ENCODE measurements around the gene GOSR2.

Gene GOSR2

DNA sequence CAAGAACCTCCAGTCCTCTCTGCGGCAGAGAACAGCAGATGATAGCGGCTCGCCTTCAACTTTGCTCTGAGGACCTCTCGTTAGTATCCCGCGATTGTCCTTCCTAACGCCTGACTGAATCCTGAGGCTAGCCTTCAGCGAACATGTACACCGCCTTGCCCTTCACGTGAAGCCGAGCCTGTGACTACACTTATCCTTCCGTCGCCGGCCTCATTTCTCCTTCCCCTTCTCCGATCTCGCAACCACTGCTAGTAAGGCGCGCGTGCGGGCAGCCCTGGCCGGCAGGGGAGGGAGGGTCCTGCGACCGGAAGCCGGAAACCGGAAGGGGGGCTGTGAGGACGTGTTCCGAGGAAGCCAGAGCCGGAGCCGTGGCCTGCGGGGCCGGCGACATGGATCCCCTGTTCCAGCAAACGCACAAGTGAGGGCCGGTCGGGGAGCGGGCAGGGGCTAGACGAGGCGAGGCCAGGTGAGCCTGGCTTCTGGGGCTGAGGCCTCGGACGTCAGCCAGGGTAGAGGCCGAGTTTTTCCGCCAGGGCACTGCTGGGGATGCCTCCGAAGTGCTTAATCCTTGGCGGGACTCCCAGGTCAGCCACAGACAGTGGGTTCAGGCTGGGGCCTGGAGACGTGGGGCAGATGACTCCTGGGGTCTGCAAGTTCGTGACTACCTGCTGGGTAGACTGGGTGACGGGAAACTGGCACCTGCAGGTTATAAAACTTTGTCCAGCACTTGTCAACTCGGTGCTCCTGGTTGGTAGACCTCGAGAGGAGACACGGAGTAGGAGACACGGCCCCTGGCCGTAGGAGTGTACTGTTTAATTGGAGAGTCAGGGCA, at the start of gene GOSR2:
GOSR2 (plus strand) TSS at position 357 of the 832 bp plus-strand sequence; CDS start at position 390, 33 bp downstream.
- DNase-seq (ENCODE audit: low read depth) = peak; percentile 95

DNA sequence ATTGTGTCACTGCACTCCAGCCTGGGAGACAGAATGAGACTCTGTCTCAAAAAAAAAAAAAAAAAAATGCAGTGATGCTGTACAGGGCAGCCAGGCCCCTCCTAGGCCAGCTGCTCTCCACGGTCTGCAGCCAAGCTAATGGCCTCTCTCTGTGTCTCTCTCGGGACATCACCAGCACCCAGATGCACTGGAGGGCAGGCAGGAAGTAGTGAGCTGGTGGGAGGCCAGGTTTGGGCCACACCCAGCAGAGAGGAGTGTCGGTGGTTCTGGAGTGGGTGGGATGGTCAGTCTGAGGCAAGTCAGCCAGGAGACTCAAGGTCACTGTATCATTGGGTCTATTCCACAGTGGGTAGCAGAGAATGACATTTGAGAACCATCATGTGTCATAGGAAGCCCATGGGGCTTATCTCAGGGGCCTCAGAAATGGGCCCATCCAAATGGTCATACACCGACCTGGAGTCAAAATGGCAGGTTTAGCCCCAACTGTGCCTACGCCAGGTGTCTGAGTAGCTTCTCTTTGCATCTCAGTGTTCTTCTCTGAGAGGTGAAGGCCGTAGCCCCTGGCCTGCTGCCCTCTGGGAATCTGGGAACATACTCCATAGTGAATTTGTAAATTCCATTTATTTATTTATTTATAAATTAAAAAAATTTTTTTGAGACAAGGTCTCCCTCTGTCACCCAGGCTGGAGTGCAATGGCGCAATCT, 48.9 kb upstream of the GOSR2 start:
- no peak for DNase-seq (ENCODE audit: low read depth)

DNA sequence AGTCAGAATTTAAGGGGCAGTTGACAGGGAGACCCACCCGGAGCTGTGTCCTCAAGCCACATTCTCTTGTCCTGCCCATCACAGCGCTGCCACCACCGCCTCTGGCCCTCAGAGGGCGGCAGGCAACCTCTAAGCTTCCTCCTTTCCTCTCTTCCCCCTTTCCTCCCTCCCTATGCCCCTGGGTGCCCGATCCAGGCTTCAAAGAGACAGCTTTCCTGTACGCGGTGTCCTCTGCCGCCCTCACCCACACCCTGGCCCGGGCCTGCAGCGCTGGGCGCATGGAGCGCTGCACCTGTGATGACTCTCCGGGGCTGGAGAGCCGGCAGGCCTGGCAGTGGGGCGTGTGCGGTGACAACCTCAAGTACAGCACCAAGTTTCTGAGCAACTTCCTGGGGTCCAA, 48.1 kb upstream of the GOSR2 start:
- no peak for DNase-seq (ENCODE audit: low read depth)

DNA sequence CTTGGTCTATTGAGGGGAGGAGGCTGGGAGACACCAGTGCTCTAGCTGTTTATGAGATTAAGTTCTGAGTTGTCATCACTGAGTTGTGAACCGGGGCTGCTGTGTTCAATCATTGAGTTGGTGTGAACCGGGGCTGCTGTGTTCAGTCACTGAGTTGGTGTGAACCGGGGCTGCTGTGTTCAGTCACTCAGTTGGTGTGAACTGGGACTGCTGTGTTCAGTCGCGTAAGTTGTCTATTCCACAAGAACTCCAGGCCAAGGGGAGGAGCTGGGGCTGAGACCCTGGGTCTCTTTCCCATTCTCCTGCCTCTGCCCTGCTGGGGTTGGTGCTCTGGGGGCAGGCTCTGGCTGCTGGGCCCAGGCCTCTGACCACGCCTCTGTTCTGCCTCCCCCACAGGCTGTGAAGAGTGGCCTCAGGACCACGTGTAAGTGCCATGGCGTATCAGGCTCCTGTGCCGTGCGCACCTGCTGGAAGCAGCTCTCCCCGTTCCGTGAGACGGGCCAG, 47.1 kb upstream of the GOSR2 start:
- no peak for DNase-seq (ENCODE audit: low read depth)

DNA sequence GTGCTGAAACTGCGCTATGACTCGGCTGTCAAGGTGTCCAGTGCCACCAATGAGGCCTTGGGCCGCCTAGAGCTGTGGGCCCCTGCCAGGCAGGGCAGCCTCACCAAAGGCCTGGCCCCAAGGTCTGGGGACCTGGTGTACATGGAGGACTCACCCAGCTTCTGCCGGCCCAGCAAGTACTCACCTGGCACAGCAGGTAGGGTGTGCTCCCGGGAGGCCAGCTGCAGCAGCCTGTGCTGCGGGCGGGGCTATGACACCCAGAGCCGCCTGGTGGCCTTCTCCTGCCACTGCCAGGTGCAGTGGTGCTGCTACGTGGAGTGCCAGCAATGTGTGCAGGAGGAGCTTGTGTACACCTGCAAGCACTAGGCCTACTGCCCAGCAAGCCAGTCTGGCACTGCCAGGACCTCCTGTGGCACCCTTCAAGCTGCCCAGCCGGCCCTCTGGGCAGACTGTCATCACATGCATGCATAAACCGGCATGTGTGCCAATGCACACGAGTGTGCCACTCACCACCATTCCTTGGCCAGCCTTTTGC, 46.5 kb upstream of the GOSR2 start:
- peak; percentile 37 for DNase-seq (ENCODE audit: low read depth)

DNA sequence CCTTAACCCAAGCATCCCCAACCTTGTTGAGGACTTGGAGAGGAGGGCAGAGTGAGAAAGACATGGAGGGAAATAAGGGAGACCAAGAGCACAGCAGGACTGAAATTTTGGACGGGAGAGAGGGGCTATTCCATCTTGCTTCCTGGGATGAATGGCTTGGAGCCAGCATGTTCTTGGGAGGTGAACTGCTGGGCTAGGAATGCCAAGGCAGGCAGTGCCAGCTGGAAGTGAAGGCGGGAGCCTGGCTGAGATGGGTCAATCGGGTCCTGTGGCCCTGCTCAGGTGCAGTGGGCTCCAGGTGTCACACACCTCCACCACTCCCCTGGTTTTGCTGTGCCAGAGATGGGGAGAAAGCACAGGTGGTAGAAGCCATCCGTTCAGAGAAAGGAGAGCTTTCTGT, 46.0 kb upstream of the GOSR2 start:
- DNase-seq (ENCODE audit: low read depth) = no peak

DNA sequence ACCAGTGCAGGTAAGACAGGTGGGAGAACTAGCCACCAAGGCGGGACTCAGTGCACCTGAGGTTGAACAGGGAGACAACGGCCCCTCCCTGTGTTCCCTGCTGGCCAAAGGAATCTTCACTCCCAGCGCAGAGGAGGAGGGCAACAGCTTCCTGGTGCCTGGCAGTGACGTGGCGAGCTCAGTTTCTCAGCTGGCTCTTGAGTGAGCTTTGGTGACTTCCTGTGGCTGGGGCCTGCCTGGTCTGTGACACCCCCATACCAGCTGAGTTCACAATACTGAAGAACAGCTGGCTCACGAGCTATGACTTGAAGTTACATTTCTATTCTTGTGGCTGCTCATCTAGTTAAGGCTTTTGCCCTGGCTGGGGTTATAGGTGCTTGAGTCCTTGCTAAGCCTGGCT, 45.5 kb upstream of the GOSR2 start:
- no peak for DNase-seq (ENCODE audit: low read depth)

DNA sequence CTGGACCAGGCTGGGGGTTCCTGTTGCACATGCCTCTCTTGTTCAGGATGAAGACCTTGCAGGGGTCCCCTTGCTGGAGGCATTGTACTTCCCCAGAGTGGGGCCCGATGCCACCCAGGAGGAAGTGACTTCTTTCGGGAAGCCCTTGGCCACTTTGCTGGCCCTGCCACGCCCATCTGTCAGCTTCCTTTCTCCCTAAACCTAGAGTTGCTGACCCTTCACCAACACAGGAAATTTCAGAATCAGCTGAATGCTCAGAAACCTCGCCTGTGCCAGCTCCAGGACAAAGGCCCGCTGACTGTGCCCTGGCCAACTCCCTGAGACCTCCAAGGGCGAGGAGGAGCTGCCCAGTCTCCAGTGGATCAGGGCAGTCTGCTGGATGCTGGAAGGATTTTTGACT, 44.9 kb upstream of the GOSR2 start:
- DNase-seq (ENCODE audit: low read depth) = no peak

DNA sequence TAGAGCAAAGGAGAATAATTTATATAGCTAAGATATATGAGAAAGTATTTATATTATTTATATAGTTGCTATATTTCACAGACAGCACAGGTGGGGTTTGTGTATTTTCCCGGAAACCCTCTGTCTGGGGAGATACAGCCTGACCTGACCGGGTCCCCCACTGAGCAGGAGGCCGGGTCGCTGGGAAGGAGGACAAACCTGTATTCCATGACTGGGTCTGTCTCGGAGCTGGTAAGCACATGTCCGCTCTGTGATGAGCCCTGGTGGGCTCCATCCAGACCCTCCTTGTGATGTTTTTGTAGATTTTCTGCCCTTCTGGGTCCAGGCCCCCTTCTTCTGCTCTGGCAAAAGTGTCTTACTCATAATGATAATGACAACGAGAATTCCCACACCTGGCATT, 43.9 kb upstream of the GOSR2 start:
- no peak for DNase-seq (ENCODE audit: low read depth)

DNA sequence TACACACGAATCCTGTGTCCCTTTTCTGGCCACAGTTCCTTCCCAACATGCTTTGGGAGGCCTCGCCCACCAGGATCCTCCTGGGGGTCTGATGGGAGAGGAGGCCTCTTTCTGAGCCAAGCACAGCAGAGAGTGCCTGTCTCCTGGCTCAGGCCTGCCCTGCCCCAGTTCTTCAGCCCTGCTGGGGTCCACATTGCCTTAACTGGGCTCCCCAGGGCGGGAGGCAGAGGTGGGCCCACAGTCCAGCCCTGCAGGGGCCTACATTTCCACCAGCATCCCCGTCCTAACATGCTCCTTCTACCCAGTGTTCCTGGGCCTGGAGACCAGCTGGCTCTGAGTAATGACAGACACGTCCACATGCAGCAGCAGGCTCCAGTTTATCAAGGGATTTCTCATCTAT, 41.9 kb upstream of the GOSR2 start:
- no peak for DNase-seq (ENCODE audit: low read depth)

DNA sequence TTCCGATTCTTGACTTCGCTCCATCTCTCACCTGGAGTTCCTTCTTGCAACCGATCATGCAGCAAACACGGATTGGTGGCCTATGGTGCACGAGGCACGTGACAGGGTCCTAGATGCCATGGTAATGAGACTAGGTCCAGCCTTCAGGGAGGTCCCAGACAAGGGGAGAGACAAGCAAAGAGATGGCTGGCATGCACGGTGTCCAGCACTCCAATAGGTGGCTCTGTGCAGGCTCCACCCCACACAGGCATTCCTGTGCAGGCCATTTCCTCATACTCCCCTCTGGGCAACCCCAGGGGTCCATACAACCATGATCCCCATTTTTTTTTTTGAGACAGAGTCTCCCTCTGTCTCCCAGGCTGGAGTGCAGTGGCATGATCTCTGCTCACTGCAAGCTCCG, 40.3 kb upstream of the GOSR2 start:
- no peak for DNase-seq (ENCODE audit: low read depth)

DNA sequence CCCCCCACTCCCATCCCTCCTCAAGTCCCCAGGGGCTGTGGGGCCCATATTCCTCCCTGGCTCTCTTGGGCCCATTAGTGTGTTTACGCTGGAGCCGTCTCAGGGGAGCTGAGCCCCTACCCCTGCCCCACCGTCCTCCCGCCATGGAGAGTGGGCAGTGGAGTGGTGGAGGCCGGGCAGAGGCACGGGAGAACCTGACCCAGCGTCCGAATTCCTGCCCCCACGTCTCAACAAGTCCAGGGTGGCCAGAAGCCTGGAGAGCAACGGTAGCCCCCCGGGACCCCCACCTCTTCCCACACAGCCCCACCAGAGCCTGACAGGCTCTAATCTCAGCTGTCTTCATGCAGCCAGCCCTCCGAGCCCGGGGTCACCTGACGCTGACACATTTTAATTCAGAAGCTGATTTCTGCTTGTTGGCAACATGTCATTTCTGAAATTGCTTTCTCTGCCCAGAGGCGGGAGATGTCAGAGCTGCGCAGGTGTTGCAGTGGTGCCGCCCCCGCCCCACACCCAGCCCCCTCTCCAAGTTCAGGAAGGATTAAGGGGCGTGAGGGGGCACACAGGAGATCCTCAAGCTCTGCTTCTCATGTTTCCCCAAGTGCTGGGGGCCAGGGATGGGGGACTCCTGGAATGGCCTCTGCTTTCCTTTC, 39.0 kb upstream of the GOSR2 start:
- no peak for DNase-seq (ENCODE audit: low read depth)

DNA sequence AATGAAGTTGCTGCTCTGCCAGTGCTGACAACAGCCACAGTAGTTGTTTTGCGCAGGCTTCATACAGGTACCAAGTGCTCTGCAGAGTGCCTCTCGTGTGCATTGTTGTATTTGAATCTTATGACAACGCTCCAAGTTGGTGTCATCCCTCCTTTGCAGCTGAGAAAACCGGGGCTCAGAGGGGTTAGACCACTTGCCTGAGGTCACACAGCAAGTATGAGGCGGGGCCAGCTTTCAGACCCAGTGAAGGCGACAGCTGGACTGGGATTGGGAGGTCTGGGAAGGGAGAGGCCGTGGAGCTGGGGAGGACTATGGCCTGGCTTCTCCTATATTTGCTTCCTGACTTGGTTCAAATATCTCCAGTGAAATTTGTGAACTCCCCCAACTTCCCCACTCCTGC, 38.4 kb upstream of the GOSR2 start:
- no peak for DNase-seq (ENCODE audit: low read depth)

DNA sequence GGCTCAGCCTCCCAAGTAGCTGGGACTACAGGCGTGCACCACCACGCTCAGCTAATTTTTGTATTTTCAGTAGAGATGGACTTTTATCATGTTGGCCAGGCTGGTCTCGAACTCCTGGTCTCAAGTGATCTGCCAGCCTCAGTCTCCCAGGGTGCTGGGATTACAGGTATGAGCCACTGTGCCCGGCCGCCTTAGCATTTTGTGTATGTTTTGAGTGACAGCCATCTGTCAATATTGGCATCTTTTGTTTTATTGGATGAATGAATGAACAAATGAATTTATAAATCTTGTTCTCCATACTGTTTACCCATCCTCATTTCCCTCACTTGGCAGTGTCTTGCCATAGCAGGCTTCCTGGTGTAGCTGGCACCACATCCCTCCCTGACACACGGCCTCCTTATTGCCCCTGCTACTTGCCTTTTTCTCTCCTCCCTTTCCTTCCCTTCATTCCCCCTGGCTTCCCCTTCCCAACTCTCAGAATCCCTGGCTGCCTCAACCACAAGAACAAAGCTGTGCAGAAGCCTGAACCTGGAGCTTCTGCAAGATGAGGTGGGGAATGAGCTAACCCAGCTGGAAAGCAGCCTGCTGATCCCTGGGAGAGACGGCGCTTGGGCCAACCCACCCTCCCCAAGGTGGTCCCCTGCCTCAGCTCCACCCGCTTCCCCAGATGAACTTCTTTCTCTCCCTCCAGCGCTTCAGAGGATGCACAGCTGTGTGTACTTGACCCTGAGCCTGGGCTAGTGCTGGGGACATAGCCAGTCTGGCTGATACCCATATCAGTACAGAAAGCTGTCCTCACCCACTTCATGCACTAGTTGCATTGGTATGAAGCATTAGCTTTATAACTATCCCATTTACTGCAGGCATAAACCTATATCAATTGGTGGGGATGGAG, 37.3 kb upstream of the GOSR2 start:
- no peak for DNase-seq (ENCODE audit: low read depth)

DNA sequence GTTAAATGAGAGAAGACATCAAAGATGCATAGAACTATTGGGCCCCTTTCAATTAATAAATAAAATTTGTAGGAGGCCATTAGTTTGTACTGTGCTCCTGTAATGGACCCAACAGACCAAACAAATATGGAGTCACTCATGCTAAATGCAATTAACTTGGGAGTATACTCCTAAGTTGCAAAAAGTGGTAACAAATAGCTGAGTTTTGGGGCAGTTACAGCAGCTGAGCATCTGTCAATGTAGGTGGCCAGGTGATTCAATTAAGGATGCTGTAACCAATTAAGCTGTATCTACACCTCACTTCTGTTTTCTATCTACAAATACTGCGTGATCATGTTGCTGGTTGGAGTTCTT, 36.7 kb upstream of the GOSR2 start:
- no peak for DNase-seq (ENCODE audit: low read depth)

DNA sequence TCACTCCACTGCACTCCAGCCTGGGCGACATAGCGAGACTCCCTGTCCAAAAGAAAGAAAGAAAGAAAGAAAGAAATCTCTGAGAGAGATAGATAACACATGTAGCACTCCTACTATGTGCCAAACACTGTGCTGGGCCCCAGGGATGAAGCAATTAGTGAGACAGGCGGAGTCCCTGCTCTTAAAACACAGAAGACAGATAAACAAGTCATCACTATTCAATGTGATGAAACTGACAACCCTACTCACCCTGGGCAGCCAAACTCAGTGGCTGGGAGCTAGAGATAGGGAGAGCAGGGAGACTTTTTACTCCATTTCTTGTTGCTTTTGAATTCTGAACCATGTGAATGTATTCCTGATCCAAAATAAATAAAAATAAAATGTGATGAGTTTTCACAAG, 35.2 kb upstream of the GOSR2 start:
- no peak for DNase-seq (ENCODE audit: low read depth)

DNA sequence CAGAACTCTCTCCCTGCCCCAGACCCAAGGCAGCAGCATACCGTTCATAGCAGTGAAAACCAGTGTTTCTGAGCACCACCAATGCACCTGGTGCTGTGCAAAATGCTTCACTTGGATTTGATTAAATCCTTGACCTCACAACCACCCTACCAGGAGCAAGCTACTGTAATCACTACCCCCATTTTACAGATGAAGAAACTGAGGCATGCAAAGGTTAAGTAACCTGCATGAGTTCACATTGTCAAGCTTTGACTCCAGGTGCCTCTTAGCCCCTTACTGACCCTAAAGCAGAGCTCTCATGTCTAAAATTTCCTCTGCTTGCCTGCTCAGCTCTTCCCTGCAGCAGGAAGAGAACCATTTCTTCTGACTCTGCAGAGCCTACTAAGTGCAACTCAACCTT, 34.2 kb upstream of the GOSR2 start:
- DNase-seq (ENCODE audit: low read depth) = no peak

DNA sequence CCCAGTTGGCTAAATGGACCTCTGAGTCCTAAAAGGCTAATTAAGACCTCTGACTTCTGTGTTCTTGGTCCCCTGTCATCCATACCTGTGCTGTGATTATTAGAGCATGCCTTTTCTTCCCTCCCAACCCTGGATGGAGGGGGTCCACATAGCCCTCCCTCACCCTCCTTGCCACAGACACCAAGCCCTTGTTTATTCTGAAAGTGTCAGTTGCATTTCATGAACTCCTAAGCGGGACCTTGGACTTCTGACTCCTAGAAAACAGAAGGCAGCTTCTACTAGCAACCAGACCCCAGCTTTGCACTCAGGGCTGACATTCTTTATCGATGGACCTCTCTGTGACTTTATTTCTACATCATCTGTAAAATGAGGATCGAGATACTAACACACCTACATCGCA, 33.4 kb upstream of the GOSR2 start:
- DNase-seq (ENCODE audit: low read depth) = no peak

DNA sequence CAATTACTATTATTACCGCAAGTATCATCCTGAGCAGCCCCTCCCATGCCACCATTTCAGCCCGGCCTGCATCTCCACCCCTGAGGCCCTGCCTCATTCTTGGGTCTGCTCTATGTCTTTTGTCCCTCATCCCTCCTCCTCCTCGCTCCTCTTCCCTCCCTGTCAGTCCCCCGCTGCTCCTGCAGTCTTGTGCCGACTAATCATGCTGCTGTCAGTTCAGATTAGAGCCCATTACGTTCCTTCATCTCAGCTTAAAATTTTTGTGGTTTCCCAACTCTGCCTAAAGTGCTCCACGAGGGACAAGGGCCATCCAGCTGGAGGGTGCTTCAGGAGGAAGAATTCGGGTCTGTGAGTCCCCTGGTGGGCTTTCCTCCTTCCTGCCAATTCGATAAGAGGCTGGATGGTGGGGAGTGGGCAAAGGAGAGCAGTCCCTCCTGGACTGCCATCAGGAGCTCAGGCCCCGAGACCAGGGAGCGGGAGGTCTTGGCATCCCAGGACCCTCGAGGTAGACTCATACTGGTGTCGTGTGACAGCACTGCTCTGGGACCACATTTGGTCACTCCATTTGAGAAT, 32.9 kb upstream of the GOSR2 start:
- no peak for DNase-seq (ENCODE audit: low read depth)

DNA sequence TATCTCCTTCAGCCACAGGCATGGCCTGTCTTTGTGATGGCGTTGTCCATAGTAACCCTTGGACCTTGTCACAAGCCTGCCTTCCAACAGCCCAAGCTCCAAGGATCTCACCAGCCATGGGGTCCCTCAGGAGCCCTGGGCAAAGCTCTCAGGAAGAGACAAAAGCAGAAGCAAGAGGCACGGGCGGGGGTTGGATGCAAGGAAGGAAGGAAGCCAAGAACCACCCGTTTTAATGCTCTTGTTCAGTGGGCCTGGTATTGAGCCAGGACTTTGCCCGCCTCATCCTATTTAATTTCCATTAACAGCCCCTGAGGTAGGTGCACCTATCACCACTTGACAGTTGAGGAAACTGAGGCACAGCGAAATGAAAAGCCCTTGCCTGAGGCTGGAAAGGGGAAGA, 32.3 kb upstream of the GOSR2 start:
- no peak for DNase-seq (ENCODE audit: low read depth)

DNA sequence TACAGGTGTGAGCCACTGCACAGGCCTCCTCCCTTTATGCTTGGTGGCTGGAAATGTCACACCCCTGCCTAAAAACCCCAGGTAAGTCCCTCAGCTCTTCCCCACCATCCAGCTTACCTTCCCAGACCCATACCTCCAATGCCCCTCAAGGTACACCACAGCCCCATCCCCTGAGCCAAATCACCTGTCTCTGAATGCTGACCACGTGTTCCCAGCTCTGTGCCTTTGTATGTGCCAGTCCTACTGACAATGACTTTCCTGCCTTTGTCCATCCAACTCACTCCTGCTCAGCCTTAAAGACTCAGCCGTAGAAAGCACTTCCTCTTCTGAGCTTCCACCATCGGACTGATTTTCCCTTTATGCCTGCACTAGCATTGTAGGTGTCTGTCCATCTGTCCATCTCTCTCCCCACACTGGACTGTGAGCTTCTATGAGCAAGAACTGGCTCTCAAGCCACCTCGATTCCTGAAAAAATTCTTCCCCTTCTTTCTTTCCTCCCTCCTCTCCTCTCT, 30.7 kb upstream of the GOSR2 start:
- DNase-seq (ENCODE audit: low read depth) = no peak
